LHCN-M2 (cell line): ENCODE measurements around the gene NAAA. TPM values are rescaled to one million over a fixed set of nuclear protein-coding genes. Genes with fewer than 3 reads are reported as not detected.

Experiments used
- total RNA-seq: library from RNA; depleted of rRNA; stranded (reverse); fragments of >200 nt; gene quantifications from 2 replicates; pipeline ENCODE4 v1.2.3, GENCODE V29; 2014; rRNA removed

The NAAA gene
- total RNA-seq, 1 experiment from 2014 or later, result 24.4 TPM

Other genes starting within 250 kb of the NAAA start
- gene USO1, start 216.4 kb downstream of the NAAA start, total RNA-seq, result 81.7 and 94.9 TPM in 2 replicates
- 0.06 TPM in 1 of 2 replicates, not detected in the other for gene PPEF2, start 38.6 kb downstream of the NAAA start, total RNA-seq
- gene SDAD1, start 49.9 kb upstream of the NAAA start, total RNA-seq, result 36.9 and 39.7 TPM in 2 replicates
- not detected in 2 replicates for gene CXCL9, start 66.5 kb upstream of the NAAA start, total RNA-seq
- gene CXCL10, start 82.5 kb upstream of the NAAA start, total RNA-seq, result not detected in 2 replicates
- gene CXCL11, start 95.1 kb upstream of the NAAA start, total RNA-seq, result 0.40 TPM in 1 of 2 replicates, not detected in the other
- not detected in 2 replicates for gene ART3, start 133.7 kb upstream of the NAAA start, total RNA-seq
- gene NUP54, start 207.4 kb upstream of the NAAA start, total RNA-seq, result 42.4 and 48.2 TPM in 2 replicates